ENCODE measurements around the gene RAB10. TPM values are rescaled to one million over a fixed set of nuclear protein-coding genes. Genes with fewer than 3 reads are reported as not detected.

RAB10 gene
- total RNA-seq, 1 donor from 2014 or later = 380 TPM

- no peak for DNase-seq (ENCODE audit: low read depth)
Measured at GRCh38 chr2:26178746-26179436, 145.0 kb downstream of the RAB10 start.

- no peak for DNase-seq (ENCODE audit: low read depth)
Measured at GRCh38 chr2:26179446-26179913, 145.6 kb downstream of the RAB10 start.

GRCh38 chr2:26182441-26182840 lies 148.6 kb downstream of the RAB10 start:
- no peak for DNase-seq (ENCODE audit: low read depth)

GRCh38 chr2:26182887-26183630 lies 149.2 kb downstream of the RAB10 start:
- no peak for DNase-seq (ENCODE audit: low read depth)

- DNase-seq (ENCODE audit: low read depth) = no peak
Measured at GRCh38 chr2:26184121-26184520, 150.2 kb downstream of the RAB10 start.

- DNase-seq (ENCODE audit: low read depth) = peak; percentile 51
Measured at GRCh38 chr2:26184555-26185303, 150.8 kb downstream of the RAB10 start.

- no peak for DNase-seq (ENCODE audit: low read depth)
Measured at GRCh38 chr2:26185304-26185928, 151.5 kb downstream of the RAB10 start.

GRCh38 chr2:26185954-26186770 lies 152.3 kb downstream of the RAB10 start:
- no peak for DNase-seq (ENCODE audit: low read depth)

Other genes starting within 250 kb of the RAB10 start
- 4.7 and 20.1 TPM in 2 replicates for gene ASXL2, start 155.6 kb upstream of the RAB10 start, total RNA-seq
- gene KIF3C, start 51.6 kb upstream of the RAB10 start, total RNA-seq = 28.9 and 41.7 TPM in 2 replicates
- gene GAREM2, start 139.0 kb downstream of the RAB10 start, total RNA-seq = 0.69 and 3.0 TPM in 2 replicates
- 150 and 169 TPM in 2 replicates for gene HADHA, start 210.5 kb downstream of the RAB10 start, total RNA-seq
- 123 and 195 TPM in 2 replicates for gene HADHB, start 210.9 kb downstream of the RAB10 start, total RNA-seq

Data from renal cortical epithelial cell (primary cell).